Body of pancreas (tissue), 4 donors: ENCODE results near the gene CHADL. TPM values are rescaled to one million over a fixed set of nuclear protein-coding genes. Genes with fewer than 3 reads are reported as not detected.

ENCODE experiments used
- ATAC-seq: fragments of 150-250 bp; one replicate; pipeline ENCODE4 v1.9.1; 2016
- DNase-seq, 4 donors: peaks; one replicate each; pipeline ENCODE4 v3.0.0-alpha.2; 2019
- H3K27ac ChIP-seq, 4 donors: fragments of 200-600 bp; sonication (generic); 1 replicate in 3 of 4; 2 replicates in 1 of 4; pipeline versions ENCODE4 v1.5.1 to v1.6.1; 2016 to 2019; ENCODE audit warnings: mild to moderate bottlenecking in 1 of 4, mixed read lengths in 1 of 4, moderate library complexity in 1 of 4
- H3K27me3 ChIP-seq, 2 donors: fragments of 200-600 bp; sonication (generic); one replicate each; pipeline ENCODE4 v1.6.0; 2016; ENCODE audit warnings: mild to moderate bottlenecking in 1 of 2
- H3K36me3 ChIP-seq, 2 donors: fragments of 200-600 bp; sonication (generic); replicated peaks in 1 of 2; 2 replicates each; pipeline ENCODE4 v1.5.1; 2016; ENCODE audit warnings: low read depth in 2 of 2; ENCODE audit not compliant: insufficient read depth in 1 of 2
- H3K4me1 ChIP-seq: fragments of 200-600 bp; sonication (generic); one replicate; pipeline ENCODE4 v1.6.0; 2016
- H3K4me3 ChIP-seq, 2 donors: fragments of 200-600 bp; sonication (generic); 1 replicate in 1 of 2; 2 replicates in 1 of 2; pipeline ENCODE4 v1.5.1; 2016 to 2019
- H3K9me3 ChIP-seq, 3 donors: fragments of 200-600 bp; sonication (generic); 1 replicate in 2 of 3; 2 replicates in 1 of 3; pipeline ENCODE4 v1.5.1; 2016
- POLR2A ChIP-seq, 3 donors: fragments of 450-650 bp; IDR thresholded peaks; one replicate each; pipeline ENCODE4 v1.6.1; 2016; ENCODE audit warnings: antibody characterized with exemption in 3 of 3, mild to moderate bottlenecking in 2 of 3
- WGBS, 2 donors: methylation state at CpG; one replicate each; pipeline ENCODE4 v1.1.5; 2017; 5-methylcytosine and 5-hydroxymethylcytosine counted together
- intact Hi-C: fragments of 100-400 bp; cut with DNase I; formaldehyde crosslinking; loops from one replicate; pipeline ENCODE4 v1.15.1; 2023
- total RNA-seq, 2 donors: library from RNA; depleted of rRNA; stranded (reverse); fragments of >200 nt; gene quantifications; one replicate each; pipeline ENCODE4 v1.1.0, GENCODE V29; 2016
- TF ChIP-seq, protein P1 (sequence below), 7 experiments: fragments of 450-650 bp in 4 of 7; fragments of 200-600 bp in 3 of 7; sonication (generic) in 3 of 7; IDR thresholded peaks; one replicate each; pipeline ENCODE4 v1.5.1; 2016 to 2019; ENCODE audit warnings: antibody characterized with exemption in 7 of 7

Gene CHADL
- total RNA-seq, 2 donors from 2014 or later, result 1.8 to 6.3 TPM

- H3K9me3 ChIP-seq, result no peaks in the 10 kb centered on the region
- TF ChIP-seq, protein P1, sequence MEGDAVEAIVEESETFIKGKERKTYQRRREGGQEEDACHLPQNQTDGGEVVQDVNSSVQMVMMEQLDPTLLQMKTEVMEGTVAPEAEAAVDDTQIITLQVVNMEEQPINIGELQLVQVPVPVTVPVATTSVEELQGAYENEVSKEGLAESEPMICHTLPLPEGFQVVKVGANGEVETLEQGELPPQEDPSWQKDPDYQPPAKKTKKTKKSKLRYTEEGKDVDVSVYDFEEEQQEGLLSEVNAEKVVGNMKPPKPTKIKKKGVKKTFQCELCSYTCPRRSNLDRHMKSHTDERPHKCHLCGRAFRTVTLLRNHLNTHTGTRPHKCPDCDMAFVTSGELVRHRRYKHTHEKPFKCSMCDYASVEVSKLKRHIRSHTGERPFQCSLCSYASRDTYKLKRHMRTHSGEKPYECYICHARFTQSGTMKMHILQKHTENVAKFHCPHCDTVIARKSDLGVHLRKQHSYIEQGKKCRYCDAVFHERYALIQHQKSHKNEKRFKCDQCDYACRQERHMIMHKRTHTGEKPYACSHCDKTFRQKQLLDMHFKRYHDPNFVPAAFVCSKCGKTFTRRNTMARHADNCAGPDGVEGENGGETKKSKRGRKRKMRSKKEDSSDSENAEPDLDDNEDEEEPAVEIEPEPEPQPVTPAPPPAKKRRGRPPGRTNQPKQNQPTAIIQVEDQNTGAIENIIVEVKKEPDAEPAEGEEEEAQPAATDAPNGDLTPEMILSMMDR (IDR thresholded peaks at IDR 0.05), result no peak
- no peak for TF ChIP-seq POLR2A (IDR thresholded peaks at IDR 0.05)
- 39% methylated on average over 32 of the region's 33 CpGs; no CpG with 5 or more reads in 1 of the 2 donors for WGBS, 2 donors
- H3K27me3 ChIP-seq, result no peaks in the 10 kb centered on the region
- H3K36me3 ChIP-seq, result no peaks in the 10 kb centered on the region
- H3K4me3 ChIP-seq, result no peak overlapping the region
- no peak for DNase-seq
- ATAC-seq, result peak; percentile 9
- peaks cover 21% of the 10 kb centered on the region for H3K4me1 ChIP-seq
- intact Hi-C loops, result loop anchor here (10.0 kb wide), 1 partner anchor 312 kb away; no protein-coding TSS in a partner anchor
- peak overlapping the region in 3 of 4 donors; percentile 33 to 60 (median 59) for H3K27ac ChIP-seq
Observed at GRCh38 chr22:41237036-41237706, 3.6 kb downstream of the CHADL start.

DNA sequence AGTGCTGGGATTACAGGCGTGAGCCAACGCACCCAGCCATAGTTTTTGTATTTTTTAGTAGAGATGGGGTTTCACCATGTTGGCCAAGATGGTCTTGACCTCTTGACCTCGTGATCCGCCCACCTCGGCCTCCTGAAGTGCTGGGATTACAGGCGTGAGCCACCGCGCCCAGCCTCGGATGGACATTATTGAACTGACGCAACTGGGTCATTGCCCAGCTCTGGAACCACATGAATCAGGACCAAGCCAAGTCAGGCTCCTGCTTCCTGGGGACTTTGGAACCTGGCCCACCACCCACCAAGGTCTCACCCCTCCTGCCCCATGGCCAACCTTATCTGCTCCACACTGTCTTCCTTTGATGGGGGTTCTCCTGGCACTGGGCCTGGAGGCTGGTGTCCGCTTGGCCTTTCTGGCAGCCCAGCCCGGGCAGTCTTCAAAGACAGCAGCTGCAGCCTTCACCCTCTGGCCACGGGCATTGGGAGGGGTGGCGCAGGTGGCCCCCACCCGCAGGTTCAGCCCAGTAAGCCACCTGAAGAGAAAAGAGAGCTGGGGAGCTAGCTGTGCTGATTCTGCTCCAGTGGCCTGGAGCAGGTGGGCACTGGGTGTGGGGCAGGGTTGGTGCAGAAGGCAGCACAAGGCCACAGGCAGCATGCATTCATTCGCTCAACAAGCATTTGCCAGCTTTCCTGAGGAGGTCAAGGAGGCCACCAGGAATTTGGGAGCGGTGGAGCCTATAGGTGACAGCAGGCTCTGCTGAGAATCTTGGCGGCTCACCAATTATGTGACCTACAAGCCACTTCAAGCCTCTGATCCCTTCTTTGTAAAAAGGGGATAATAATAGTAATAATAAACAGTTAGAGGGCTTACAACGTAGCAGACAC is 5.7 kb downstream of the CHADL start:
- TF ChIP-seq, protein P1 (IDR thresholded peaks at IDR 0.05), result no peak
- no peak for TF ChIP-seq POLR2A (IDR thresholded peaks at IDR 0.05)
- H3K9me3 ChIP-seq, result no peaks in the 10 kb centered on the region
- WGBS, 2 donors, result 74 to 85% methylated on average over 14 to 17 of the region's 19 CpGs
- ATAC-seq, result no peak
- H3K36me3 ChIP-seq, result no peaks in the 10 kb centered on the region
- peaks cover 21% of the 10 kb centered on the region for H3K4me1 ChIP-seq
- no peaks in the 10 kb centered on the region for H3K27me3 ChIP-seq
- no peak overlapping the region for H3K4me3 ChIP-seq
- H3K27ac ChIP-seq, result no peak overlapping the region
- DNase-seq, result no peak
- intact Hi-C loops, result loop anchor here (10.0 kb wide), 1 partner anchor 310 kb away; no protein-coding TSS in a partner anchor

- no peak for ATAC-seq
- H3K36me3 ChIP-seq, result no peaks in the 10 kb centered on the region
- H3K4me3 ChIP-seq, result no peak overlapping the region
- H3K4me1 ChIP-seq, result peaks cover 4% of the 10 kb centered on the region
- H3K9me3 ChIP-seq, result no peaks in the 10 kb centered on the region
- no peaks in the 10 kb centered on the region for H3K27me3 ChIP-seq
- WGBS, 2 donors, result 70 to 81% methylated on average over 7 of the region's 7 CpGs
- H3K27ac ChIP-seq, result no peak overlapping the region
- intact Hi-C loops, result loop anchor here (10.0 kb wide), 1 partner anchor 307 kb away; no protein-coding TSS in a partner anchor
- no peak for TF ChIP-seq POLR2A (IDR thresholded peaks at IDR 0.05)
- TF ChIP-seq, protein P1 (IDR thresholded peaks at IDR 0.05), result no peak
- no peak for DNase-seq
Observed at GRCh38 chr22:41231369-41231768, 9.4 kb downstream of the CHADL start.

- intact Hi-C loops, result loop anchor here (10.0 kb wide), 1 partner anchor 306 kb away; no protein-coding TSS in a partner anchor
Observed at GRCh38 chr22:41230401-41230785, 10.3 kb downstream of the CHADL start.

More at GRCh38 chr22:41230401-41230785, 10.3 kb downstream of the CHADL start:
- DNase-seq (no peak), ATAC-seq (no peak)
- no peak overlapping the region for H3K4me3 ChIP-seq
- no peaks in the 10 kb centered on the region for H3K4me1 ChIP-seq
- H3K27me3 ChIP-seq, result no peaks in the 10 kb centered on the region
- H3K36me3 ChIP-seq, result peaks cover 0 to 9% of the 10 kb centered on the region in 2 donors
- 86 to 90% methylated on average over 8 to 9 of the region's 9 CpGs for WGBS, 2 donors
- TF ChIP-seq POLR2A (IDR thresholded peaks at IDR 0.05), result no peak
- TF ChIP-seq, protein P1 (IDR thresholded peaks at IDR 0.05), result no peak
- H3K27ac ChIP-seq, result peak overlapping the region in 1 of 4 donors; percentile 1
- no peaks in the 10 kb centered on the region for H3K9me3 ChIP-seq
